ELR (cell line): ENCODE data around the gene CHRNA7.

Source experiments
- DNase-seq: peaks from one replicate; pipeline ENCODE4 v3.0.0-alpha.2; 2015; ENCODE audit warnings: low read depth

CHRNA7 gene

GRCh38 chr15:32029862-32030781, at the start of gene CHRNA7:
TSS of gene CHRNA7 (plus strand) at chr15:32030515. CDS start at chr15:32030595, 80 bp downstream.
- peak; percentile 14 for DNase-seq

GRCh38 chr15:31985607-31986006, 44.7 kb upstream of the CHRNA7 start:
- DNase-seq = no peak

- no peak for DNase-seq
These were observed 37.3 kb upstream of the CHRNA7 start for GRCh38 chr15:31993062-31993461.

GRCh38 chr15:31997711-31998110, 32.6 kb upstream of the CHRNA7 start:
- no peak for DNase-seq

- no peak for DNase-seq
These were observed 26.8 kb upstream of the CHRNA7 start for GRCh38 chr15:32003558-32003957.

GRCh38 chr15:32004249-32004648, 26.1 kb upstream of the CHRNA7 start:
- no peak for DNase-seq

- DNase-seq = no peak
These were observed 22.9 kb upstream of the CHRNA7 start for GRCh38 chr15:32007355-32007960.

- DNase-seq = no peak
These were observed 15.4 kb upstream of the CHRNA7 start for GRCh38 chr15:32014953-32015352.

- DNase-seq = no peak
These were observed 10.2 kb upstream of the CHRNA7 start for GRCh38 chr15:32020156-32020555.

- no peak for DNase-seq
These were observed 1.4 kb upstream of the CHRNA7 start for GRCh38 chr15:32028921-32029320.

- DNase-seq = no peak
These were observed 880 bp upstream of the CHRNA7 start for GRCh38 chr15:32029409-32029861.

- DNase-seq = no peak
These were observed 480 bp downstream of the CHRNA7 start for GRCh38 chr15:32030795-32031194.

- no peak for DNase-seq
These were observed 3.0 kb downstream of the CHRNA7 start for GRCh38 chr15:32033186-32033890.

- DNase-seq = no peak
These were observed 3.8 kb downstream of the CHRNA7 start for GRCh38 chr15:32034106-32034505.

- DNase-seq = no peak
These were observed 5.0 kb downstream of the CHRNA7 start for GRCh38 chr15:32035285-32035684.

GRCh38 chr15:32036971-32037370, 6.7 kb downstream of the CHRNA7 start:
- no peak for DNase-seq

- no peak for DNase-seq
These were observed 11.0 kb downstream of the CHRNA7 start for GRCh38 chr15:32041294-32041693.

- peak; percentile 8 for DNase-seq
These were observed 12.1 kb downstream of the CHRNA7 start for GRCh38 chr15:32042269-32042972.

- no peak for DNase-seq
These were observed 23.4 kb downstream of the CHRNA7 start for GRCh38 chr15:32053719-32054118.

GRCh38 chr15:32057876-32058425, 27.6 kb downstream of the CHRNA7 start:
- DNase-seq = no peak

GRCh38 chr15:32060706-32061105, 30.4 kb downstream of the CHRNA7 start:
- no peak for DNase-seq

- no peak for DNase-seq
These were observed 36.8 kb downstream of the CHRNA7 start for GRCh38 chr15:32067115-32067514.
